GM12874 (cell line): ENCODE data around the gene CGAS.

Source experiments
- TF ChIP-seq, protein P1 (sequence below): IDR thresholded peaks from 2 replicates; pipeline ENCODE4 v1.5.1; 2011; ENCODE audit warnings: low read depth, mild to moderate bottlenecking, control low read depth, low read length, moderate library complexity; ENCODE audit not compliant: insufficient read depth

CGAS gene

DNA sequence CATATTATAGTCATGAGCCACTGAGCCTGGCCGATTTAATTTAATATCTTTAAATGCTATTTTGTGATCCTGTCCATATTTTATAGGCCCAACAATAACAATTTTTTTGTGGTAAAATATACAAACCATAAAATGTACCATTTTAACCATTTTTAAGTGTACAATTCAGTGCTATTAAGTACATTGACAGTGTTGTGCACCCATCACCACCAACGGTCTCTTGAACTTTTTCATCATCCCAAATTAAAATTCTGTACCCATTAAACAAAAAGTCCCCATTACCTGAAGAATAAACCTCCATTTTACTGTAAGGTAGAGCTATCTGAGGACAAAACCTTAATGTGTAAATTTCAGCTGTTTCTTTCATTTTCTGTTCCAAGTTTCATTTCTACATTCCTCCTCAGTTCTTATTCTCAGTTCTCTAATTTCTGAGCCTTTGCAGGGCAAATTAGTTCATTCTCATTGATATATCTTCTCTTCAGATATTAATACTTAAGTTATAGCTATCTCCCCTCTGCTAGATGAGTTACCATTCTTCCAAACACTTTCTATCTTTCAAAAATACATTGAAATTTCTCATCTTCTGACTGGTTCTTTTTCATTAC is 19.7 kb upstream of the CGAS start:
- TF ChIP-seq, protein P1, sequence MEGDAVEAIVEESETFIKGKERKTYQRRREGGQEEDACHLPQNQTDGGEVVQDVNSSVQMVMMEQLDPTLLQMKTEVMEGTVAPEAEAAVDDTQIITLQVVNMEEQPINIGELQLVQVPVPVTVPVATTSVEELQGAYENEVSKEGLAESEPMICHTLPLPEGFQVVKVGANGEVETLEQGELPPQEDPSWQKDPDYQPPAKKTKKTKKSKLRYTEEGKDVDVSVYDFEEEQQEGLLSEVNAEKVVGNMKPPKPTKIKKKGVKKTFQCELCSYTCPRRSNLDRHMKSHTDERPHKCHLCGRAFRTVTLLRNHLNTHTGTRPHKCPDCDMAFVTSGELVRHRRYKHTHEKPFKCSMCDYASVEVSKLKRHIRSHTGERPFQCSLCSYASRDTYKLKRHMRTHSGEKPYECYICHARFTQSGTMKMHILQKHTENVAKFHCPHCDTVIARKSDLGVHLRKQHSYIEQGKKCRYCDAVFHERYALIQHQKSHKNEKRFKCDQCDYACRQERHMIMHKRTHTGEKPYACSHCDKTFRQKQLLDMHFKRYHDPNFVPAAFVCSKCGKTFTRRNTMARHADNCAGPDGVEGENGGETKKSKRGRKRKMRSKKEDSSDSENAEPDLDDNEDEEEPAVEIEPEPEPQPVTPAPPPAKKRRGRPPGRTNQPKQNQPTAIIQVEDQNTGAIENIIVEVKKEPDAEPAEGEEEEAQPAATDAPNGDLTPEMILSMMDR: no peak

DNA sequence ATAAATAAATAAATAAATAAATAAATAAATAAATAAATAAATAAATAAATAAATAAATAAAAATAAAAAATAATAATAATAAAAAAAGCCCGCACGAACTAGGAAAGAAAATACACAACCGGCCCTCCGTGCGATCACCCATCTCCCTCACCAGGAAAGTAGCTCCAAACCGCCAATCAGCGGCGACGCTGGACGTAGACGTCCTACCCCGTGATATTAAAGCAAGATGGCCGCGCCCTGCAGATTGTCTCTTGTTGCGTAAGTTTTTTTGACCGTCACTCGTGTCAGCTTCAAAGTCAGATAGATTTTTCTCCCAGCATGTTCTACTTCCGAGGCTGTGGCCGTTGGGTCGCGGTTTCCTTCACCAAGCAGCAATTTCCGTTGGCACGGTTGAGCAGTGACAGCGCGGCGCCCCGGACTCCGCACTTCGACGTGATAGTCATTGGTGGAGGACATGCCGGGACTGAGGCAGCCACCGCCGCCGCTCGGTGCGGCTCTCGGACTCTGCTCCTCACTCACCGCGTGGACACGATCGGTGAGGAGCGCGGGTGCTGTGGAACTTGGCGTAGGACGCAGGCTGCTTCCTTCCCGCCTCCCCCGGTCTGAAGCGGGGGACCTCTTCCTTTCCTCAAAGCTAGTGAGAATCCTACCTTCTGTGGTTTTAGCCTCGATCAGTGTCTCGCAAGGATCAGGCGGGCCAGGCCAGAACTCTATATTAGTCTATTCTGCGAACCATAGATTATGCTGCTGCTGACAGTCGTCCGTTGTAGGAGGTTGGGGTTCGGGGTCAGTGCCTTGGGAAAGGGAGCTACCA is 9.6 kb upstream of the CGAS start, which contains the start of gene MTO1:
TSS of gene MTO1 (plus strand) at position 201 of the 814 bp plus-strand sequence. CDS start at position 319, 118 bp downstream.
- TF ChIP-seq, protein P1: no peak

DNA sequence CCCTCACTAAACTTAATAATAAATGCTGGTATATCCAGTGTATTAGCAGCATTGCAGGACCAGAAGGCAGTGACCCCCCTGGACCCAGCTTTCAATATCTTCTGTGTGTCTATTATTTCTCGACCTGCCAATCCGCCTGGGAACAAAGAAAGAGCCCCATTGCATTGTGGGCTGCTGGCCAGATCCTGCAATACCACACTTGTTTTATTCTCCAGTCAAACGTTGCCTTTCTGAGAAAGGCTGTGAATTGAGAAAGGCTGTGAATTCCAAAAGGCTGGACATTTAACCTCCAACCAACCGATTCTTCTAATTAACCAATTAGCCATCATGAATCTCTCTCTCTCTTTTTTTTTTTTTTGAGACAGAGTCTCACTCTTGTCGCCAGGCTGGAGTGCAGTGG is 8.0 kb upstream of the CGAS start:
- TF ChIP-seq, protein P1: no peak

DNA sequence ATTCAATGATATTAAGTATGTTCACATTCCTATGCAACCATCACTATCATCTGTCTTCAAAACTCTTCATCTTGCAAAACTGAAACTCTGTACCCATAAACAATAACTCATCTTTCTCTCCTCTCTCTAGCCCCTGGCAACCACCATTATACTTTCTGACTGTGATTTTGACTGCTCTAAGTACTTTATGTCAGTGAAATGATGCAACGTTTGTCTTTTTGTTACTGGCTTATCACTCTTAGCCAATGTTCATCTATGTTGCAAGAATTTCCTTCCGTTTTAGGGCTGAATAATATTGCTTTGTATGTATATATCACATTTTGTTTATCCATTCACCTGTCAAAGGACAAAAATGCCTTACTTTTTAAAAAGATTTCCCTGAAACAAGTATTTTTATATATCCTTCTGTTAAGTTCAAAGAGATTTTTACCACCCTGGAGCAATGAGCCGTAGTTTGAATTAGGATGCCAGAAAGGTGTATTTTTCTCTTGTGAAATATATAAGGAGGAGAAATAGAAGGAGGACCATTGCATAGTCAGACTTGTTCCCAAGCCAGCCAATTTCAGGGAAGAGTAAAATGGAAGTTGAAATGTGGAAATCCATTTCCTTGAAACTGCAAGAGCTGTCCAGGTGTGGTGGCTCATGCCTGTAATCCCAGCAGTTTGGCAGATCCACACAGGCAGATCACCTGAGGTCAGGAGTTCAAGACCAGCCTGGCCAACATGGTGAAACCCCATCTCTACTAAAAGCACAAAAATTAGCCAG is 4.0 kb upstream of the CGAS start:
- TF ChIP-seq, protein P1: no peak

DNA sequence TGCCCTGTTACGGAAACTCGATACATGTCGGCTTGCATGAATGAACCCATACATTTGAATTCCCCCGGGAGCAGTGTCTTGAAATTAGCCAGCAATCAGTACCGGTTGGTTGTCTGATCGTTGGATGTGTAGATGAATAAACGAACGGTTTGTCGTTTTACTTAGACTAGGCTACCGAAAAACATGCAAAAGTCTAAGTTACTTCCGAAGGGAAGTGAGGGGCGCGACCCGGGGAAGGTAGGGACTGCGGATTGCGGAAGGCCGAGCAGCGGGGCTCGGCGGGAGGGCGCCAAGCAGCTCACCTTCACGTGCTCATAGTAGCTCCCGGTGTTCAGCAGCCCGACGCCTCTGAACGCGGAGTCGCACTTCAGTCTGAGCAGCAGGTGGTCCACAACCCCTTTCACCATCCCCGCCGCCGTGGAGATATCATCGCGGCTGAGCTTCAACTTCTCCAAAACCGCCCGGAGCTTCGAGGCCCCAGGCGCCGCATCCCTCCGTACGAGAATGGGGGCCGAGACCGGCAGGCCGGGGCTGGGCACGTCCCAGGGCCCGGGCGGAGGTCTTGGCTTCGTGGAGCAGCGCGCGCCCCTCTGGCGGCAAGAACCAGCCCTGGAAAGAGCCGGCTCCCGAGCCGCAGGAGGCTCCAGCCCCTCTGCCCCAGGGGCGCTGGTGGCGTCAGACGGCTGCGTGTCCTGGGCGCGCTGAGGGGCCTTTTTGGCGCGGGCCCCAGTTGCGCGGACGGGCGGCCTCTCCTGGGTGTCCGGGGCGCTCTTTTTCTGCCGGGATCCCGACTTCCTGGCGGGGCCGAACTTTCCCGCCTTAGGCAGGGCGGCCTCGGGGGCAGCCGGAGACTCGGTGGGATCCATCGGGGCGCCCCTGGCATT is 632 bp downstream of the CGAS start:
- TF ChIP-seq, protein P1: no peak

DNA sequence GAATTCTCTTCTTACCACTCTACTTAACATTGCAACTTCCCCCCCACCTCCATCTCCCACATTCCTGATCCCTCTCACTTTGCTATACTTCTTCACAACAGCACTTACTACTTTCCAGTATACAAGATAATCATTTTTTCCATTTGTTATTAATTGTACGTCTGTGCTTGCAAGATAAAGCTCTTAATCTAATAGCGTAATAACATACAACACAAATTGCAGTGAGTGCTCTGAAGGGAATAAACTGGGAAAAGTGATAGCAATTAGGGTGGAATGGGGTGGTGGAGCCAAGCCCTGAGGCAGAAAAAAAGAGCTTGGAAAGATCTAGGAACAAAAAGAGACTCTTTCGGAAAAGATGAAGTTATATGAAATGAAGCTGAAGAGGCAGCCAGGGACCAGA is 8.5 kb downstream of the CGAS start:
- TF ChIP-seq, protein P1: no peak
